B cell (primary cell): Measurements from ENCODE around the gene RSPH6A.

Experiments used
- EZH2 ChIP-seq: IDR thresholded peaks from 2 replicates; pipeline ENCODE4 v1.6.1; 2012; ENCODE audit warnings: borderline replicate concordance, low read depth, mild to moderate bottlenecking, moderate library complexity, low read length; ENCODE audit not compliant: insufficient read depth, poor library complexity, severe bottlenecking
- TF ChIP-seq, protein P1 (sequence below): fragments of 200-600 bp; IDR thresholded peaks from one replicate; pipeline ENCODE4 v1.8.0; 2022; ENCODE audit warnings: antibody characterized with exemption, mild to moderate bottlenecking

DNA sequence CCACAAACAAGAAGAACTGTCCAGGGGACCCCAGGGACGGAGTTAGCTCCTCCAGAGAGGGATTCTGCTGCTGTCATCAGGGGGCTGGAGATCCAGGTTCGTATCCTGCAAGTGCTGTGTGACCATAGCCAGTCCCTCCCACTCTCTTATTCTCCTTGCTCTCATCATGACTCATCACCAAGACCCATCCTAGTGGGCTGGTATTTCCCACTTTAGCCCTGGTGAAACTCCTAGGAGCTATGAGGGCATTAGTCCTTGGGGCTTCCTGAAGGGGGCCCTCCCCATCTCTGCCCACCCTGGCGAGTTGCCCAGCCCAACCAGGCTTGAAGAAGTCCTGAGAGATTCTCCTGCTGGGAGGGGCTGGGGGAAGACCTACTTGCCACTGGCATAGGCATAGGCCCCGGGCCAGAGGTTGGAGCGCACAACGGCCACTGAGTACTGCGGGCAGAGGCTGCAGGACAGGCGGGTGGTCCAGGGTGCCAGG is 15.0 kb downstream of the RSPH6A start:
- TF ChIP-seq, protein P1, sequence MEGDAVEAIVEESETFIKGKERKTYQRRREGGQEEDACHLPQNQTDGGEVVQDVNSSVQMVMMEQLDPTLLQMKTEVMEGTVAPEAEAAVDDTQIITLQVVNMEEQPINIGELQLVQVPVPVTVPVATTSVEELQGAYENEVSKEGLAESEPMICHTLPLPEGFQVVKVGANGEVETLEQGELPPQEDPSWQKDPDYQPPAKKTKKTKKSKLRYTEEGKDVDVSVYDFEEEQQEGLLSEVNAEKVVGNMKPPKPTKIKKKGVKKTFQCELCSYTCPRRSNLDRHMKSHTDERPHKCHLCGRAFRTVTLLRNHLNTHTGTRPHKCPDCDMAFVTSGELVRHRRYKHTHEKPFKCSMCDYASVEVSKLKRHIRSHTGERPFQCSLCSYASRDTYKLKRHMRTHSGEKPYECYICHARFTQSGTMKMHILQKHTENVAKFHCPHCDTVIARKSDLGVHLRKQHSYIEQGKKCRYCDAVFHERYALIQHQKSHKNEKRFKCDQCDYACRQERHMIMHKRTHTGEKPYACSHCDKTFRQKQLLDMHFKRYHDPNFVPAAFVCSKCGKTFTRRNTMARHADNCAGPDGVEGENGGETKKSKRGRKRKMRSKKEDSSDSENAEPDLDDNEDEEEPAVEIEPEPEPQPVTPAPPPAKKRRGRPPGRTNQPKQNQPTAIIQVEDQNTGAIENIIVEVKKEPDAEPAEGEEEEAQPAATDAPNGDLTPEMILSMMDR: no peak
- TF ChIP-seq EZH2: no peak
